Stomach smooth muscle (tissue), 2 donors: ENCODE measurements around the gene BTLA.
"Not testable (repeated sequence)": the region's sequence is repeated elsewhere in the genome, so short reads cannot be mapped to it uniquely, and the experiment has no call there.

Source experiments
- H3K27ac ChIP-seq: one replicate; pipeline ENCODE4 v1.7.0; 2013; ENCODE audit warnings: mild to moderate bottlenecking, low read length, inconsistent platforms
- H3K27me3 ChIP-seq, 2 donors: one replicate each; pipeline ENCODE4 v1.7.0; 2013; ENCODE audit warnings: low read length in 2 of 2; ENCODE audit not compliant: insufficient read depth in 2 of 2, control insufficient read depth in 1 of 2
- H3K36me3 ChIP-seq, 2 donors: one replicate each; pipeline ENCODE4 v1.7.0; 2013; ENCODE audit warnings: low read length in 2 of 2; ENCODE audit not compliant: control insufficient read depth in 2 of 2, insufficient read depth in 2 of 2
- H3K4me1 ChIP-seq: one replicate; pipeline ENCODE4 v1.7.0; 2013; ENCODE audit warnings: low read length; ENCODE audit not compliant: control insufficient read depth, insufficient read depth
- H3K4me3 ChIP-seq, 2 donors: one replicate each; pipeline ENCODE4 v1.7.0; 2013; ENCODE audit warnings: low read length in 2 of 2
- H3K9ac ChIP-seq, 2 donors: one replicate each; pipeline ENCODE4 v1.7.0; 2013; ENCODE audit warnings: low read length in 2 of 2, mild to moderate bottlenecking in 1 of 2
- H3K9me3 ChIP-seq, 2 donors: one replicate each; pipeline ENCODE4 v1.7.0; 2013; ENCODE audit warnings: low read length in 2 of 2; ENCODE audit not compliant: control insufficient read depth in 2 of 2
- donor health status: healthy.
- donor health status: Pancreatic carcinoma.

Gene BTLA

DNA sequence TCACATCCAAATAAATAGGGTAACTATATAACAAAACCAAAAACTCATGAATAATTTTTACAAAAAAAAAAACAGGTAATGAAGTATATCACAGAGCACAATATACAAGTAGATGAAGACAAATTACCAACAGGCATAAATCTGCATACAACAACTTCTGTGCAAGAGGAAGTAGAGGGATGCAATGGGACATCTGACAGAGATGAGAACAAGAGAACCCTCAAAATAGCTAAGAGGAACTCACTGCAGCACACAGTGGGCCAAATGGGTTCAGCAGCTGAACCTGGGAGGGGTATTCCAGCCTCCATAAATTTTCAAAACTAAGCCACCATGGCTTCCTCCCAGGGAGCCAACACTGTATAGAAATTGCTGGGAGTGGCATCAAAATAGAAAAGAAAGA lies 9.6 kb upstream of the BTLA start:
- no peaks in the 10 kb centered on the region for H3K4me1 ChIP-seq
- no peak overlapping the region for H3K27ac ChIP-seq
- H3K9me3 ChIP-seq = no peaks in the 10 kb centered on the region
- H3K4me3 ChIP-seq = no peak overlapping the region
- H3K36me3 ChIP-seq = no peaks in the 10 kb centered on the region
- no peak overlapping the region for H3K9ac ChIP-seq
- no peaks in the 10 kb centered on the region for H3K27me3 ChIP-seq

GRCh38 chr3:112508261-112508660 lies 9.0 kb upstream of the BTLA start:
- Histone ChIP-seq H3K9me3 (no peaks in the 10 kb centered on the region), H3K27ac (no peak overlapping the region), H3K4me3 (no peak overlapping the region), H3K36me3 (no peaks in the 10 kb centered on the region), H3K9ac (no peak overlapping the region), H3K4me1 (no peaks in the 10 kb centered on the region), H3K27me3 (no peaks in the 10 kb centered on the region)

- Histone ChIP-seq H3K9me3 (no peaks in the 10 kb centered on the region), H3K27me3 (no peaks in the 10 kb centered on the region), H3K27ac (no peak overlapping the region)
Observed at GRCh38 chr3:112505907-112506306, 6.6 kb upstream of the BTLA start.

GRCh38 chr3:112504123-112504522 lies 4.9 kb upstream of the BTLA start:
- H3K27ac ChIP-seq = no peak overlapping the region
- H3K4me3 ChIP-seq = no peak overlapping the region
- H3K9ac ChIP-seq = no peak overlapping the region
- no peaks in the 10 kb centered on the region for H3K9me3 ChIP-seq
- no peaks in the 10 kb centered on the region for H3K4me1 ChIP-seq
- H3K36me3 ChIP-seq = no peaks in the 10 kb centered on the region
- H3K27me3 ChIP-seq = no peaks in the 10 kb centered on the region

More at GRCh38 chr3:112505907-112506306, 6.6 kb upstream of the BTLA start:
- Histone ChIP-seq H3K36me3 (no peaks in the 10 kb centered on the region), H3K4me1 (no peaks in the 10 kb centered on the region), H3K4me3 (no peak overlapping the region), H3K9ac (no peak overlapping the region)

GRCh38 chr3:112503304-112503972 lies 4.2 kb upstream of the BTLA start:
- H3K4me3 ChIP-seq = no peak overlapping the region
- no peaks in the 10 kb centered on the region for H3K36me3 ChIP-seq
- H3K9me3 ChIP-seq = no peaks in the 10 kb centered on the region
- no peaks in the 10 kb centered on the region for H3K4me1 ChIP-seq
- H3K27me3 ChIP-seq = no peaks in the 10 kb centered on the region
- H3K9ac ChIP-seq = no peak overlapping the region
- H3K27ac ChIP-seq = no peak overlapping the region

DNA sequence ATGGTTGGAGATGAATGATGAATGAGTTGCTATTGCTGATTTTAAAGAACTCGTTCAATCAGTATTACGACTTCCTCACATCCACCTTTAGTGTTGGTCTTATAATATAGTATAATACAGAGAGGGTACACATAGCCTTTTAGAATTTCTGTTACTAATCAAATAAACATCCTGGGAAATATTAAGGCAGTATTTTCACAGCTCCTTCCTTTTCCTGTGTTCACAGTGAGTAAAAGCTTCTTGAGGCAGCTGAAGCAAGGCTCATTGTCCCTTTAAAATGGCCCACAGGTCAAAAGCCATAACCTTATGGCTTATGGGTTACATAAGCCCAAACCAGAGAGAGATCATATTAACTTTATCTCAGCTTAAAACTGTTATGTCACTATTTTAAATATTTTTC lies 1.3 kb upstream of the BTLA start:
- no peak overlapping the region for H3K4me3 ChIP-seq
- H3K27ac ChIP-seq = no peak overlapping the region
- no peaks in the 10 kb centered on the region for H3K36me3 ChIP-seq
- H3K9ac ChIP-seq = no peak overlapping the region
- H3K27me3 ChIP-seq = no peaks in the 10 kb centered on the region
- no peaks in the 10 kb centered on the region for H3K4me1 ChIP-seq
- no peaks in the 10 kb centered on the region for H3K9me3 ChIP-seq

- H3K27me3 ChIP-seq = no peaks in the 10 kb centered on the region
- H3K9me3 ChIP-seq = no peaks in the 10 kb centered on the region
- no peaks in the 10 kb centered on the region for H3K36me3 ChIP-seq
- H3K4me3 ChIP-seq = no peak overlapping the region
- no peaks in the 10 kb centered on the region for H3K4me1 ChIP-seq
- no peak overlapping the region for H3K27ac ChIP-seq
- no peak overlapping the region for H3K9ac ChIP-seq
Observed at GRCh38 chr3:112497897-112498548, 1.2 kb downstream of the BTLA start.

DNA sequence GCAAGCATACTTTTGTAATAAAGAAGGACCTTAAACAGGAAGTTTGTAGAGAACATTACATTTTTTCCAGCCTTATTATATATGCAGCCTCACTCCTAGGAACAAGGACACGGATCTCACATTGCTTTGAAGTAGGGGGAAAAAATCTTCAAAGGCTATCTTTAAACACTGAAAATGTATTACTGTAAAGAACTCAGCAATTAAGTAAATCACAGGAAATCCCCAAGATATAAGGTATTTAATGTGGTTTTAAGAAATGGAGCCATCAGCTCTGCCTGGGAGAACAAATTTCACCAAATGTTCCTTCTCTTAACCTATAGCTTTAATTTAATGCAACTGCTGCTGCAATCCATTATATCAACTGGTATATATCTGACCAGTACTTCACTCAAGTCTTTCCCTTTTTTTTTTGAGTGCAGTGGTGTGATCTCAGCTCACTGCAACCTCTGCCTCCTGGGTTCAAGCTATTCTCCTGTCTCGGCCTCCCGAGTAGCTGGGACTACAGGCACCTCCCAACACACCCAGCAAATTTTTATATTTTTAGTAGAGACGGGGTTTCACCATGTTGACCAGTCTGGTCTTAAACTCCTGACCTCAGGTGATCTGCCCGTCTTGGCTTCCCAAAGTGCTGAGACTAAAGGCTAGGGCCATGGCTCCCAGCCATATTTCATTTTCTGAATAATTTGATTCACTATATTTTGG lies 2.8 kb downstream of the BTLA start:
- no peaks in the 10 kb centered on the region for H3K9me3 ChIP-seq
- H3K27ac ChIP-seq = no peak overlapping the region

GRCh38 chr3:112494448-112494767 lies 4.9 kb downstream of the BTLA start:
- H3K4me1 ChIP-seq, H3K27me3 ChIP-seq, H3K9me3 ChIP-seq, H3K36me3 ChIP-seq, H3K9ac ChIP-seq, H3K27ac ChIP-seq, H3K4me3 ChIP-seq: not testable (repeated sequence)

More for the DNA sequence above, 2.8 kb downstream of the BTLA start:
- H3K36me3 ChIP-seq = no peaks in the 10 kb centered on the region
- no peaks in the 10 kb centered on the region for H3K27me3 ChIP-seq
- no peaks in the 10 kb centered on the region for H3K4me1 ChIP-seq
- H3K9ac ChIP-seq = no peak overlapping the region
- H3K4me3 ChIP-seq = no peak overlapping the region

- no peaks in the 10 kb centered on the region for H3K27me3 ChIP-seq
- H3K27ac ChIP-seq = no peak overlapping the region
- no peaks in the 10 kb centered on the region for H3K9me3 ChIP-seq
Observed at GRCh38 chr3:112492124-112492523, 7.1 kb downstream of the BTLA start.

GRCh38 chr3:112491373-112491772 lies 7.9 kb downstream of the BTLA start:
- H3K9me3 ChIP-seq = no peaks in the 10 kb centered on the region
- H3K4me1 ChIP-seq = no peaks in the 10 kb centered on the region
- H3K4me3 ChIP-seq = no peak overlapping the region
- no peak overlapping the region for H3K27ac ChIP-seq
- H3K27me3 ChIP-seq = no peaks in the 10 kb centered on the region
- no peaks in the 10 kb centered on the region for H3K36me3 ChIP-seq
- H3K9ac ChIP-seq = no peak overlapping the region

More at GRCh38 chr3:112492124-112492523, 7.1 kb downstream of the BTLA start:
- Histone ChIP-seq H3K4me3 (no peak overlapping the region), H3K36me3 (no peaks in the 10 kb centered on the region), H3K4me1 (no peaks in the 10 kb centered on the region), H3K9ac (no peak overlapping the region)
